OCI-LY7 (cell line): ENCODE data around the gene KRTAP9-3. TPM values are rescaled to one million over a fixed set of nuclear protein-coding genes. Genes with fewer than 3 reads are reported as not detected.
"Not testable (repeated sequence)": the region's sequence is repeated elsewhere in the genome, so short reads cannot be mapped to it uniquely, and the experiment has no call there.

Experiments used
- BruUV-seq: library from RNA; stranded (reverse); fragments of 400-500 nt; replicated peaks from 2 replicates; lab custom pipeline; 2021; lab: Mats Ljungman, UMichigan
- CTCF ChIA-PET: fragments of 300-600 bp; sonication (Branson Sonifier 250); formaldehyde crosslinking; loops from one replicate; lab custom pipeline; 2022; ENCODE audit warnings: antibody characterized with exemption; ENCODE audit not compliant: unreplicated experiment; lab: Charles Lee
- POLR2A ChIA-PET: fragments of 300-600 bp; sonication (Branson Sonifier 250); formaldehyde crosslinking; loops from one replicate; lab custom pipeline; 2022; ENCODE audit warnings: antibody characterized with exemption; lab: Charles Lee
- DNase-seq: peaks from one replicate; pipeline ENCODE4 v3.0.0-alpha.2; 2015; ENCODE audit warnings: low spot score
- H2AFZ ChIP-seq: fragments of 200-600 bp; sonication (generic), shearing (Covaris generic); 2 replicates; pipeline ENCODE4 v1.6.1; 2014; ENCODE audit warnings: mild to moderate bottlenecking, antibody characterized with exemption, low read length, moderate library complexity
- H3K27ac ChIP-seq: fragments of 200-600 bp; sonication (generic); 2 replicates; pipeline ENCODE4 v1.5.1; 2014; ENCODE audit warnings: mixed run types, low read depth, mild to moderate bottlenecking, moderate library complexity, low read length, inconsistent platforms; ENCODE audit not compliant: poor library complexity, severe bottlenecking
- H3K36me3 ChIP-seq: fragments of 200-600 bp; sonication (generic); 2 replicates; pipeline ENCODE4 v1.6.1; 2014; ENCODE audit warnings: mild to moderate bottlenecking, antibody characterized with exemption, low read length, moderate library complexity, mixed read lengths; ENCODE audit not compliant: insufficient read depth
- H3K4me1 ChIP-seq: fragments of 200-600 bp; sonication (generic); 2 replicates; pipeline ENCODE4 v1.5.1; 2014; ENCODE audit warnings: mild to moderate bottlenecking, low read length; ENCODE audit not compliant: insufficient read depth, poor library complexity, severe bottlenecking
- H3K4me2 ChIP-seq: fragments of 200-600 bp; sonication (generic); 2 replicates; pipeline ENCODE4 v1.6.1; 2014; ENCODE audit warnings: mild to moderate bottlenecking, low read length
- H3K4me3 ChIP-seq: fragments of 200-600 bp; sonication (generic); 2 replicates; pipeline ENCODE4 v1.5.1; 2014; ENCODE audit warnings: mild to moderate bottlenecking, low read depth, low read length; ENCODE audit not compliant: poor library complexity, severe bottlenecking
- H3K79me2 ChIP-seq: fragments of 200-600 bp; sonication (generic); 2 replicates; pipeline ENCODE4 v1.6.1; 2016; ENCODE audit warnings: low read depth, mild to moderate bottlenecking, low read length, moderate library complexity, mixed read lengths; ENCODE audit not compliant: insufficient read depth
- H3K9me2 ChIP-seq: fragments of 200-600 bp; sonication (generic); 2 replicates; pipeline ENCODE4 v1.6.1; 2016; ENCODE audit warnings: mild to moderate bottlenecking, low read length, mixed read lengths; ENCODE audit not compliant: insufficient read depth
- H3K9me3 ChIP-seq: fragments of 200-600 bp; sonication (generic); 2 replicates; pipeline ENCODE4 v1.6.1; 2014; ENCODE audit warnings: mild to moderate bottlenecking, mixed run types, low read length, mixed read lengths
- H4K20me1 ChIP-seq: fragments of 200-600 bp; sonication (generic); 2 replicates; pipeline ENCODE4 v1.6.1; 2014; ENCODE audit warnings: mild to moderate bottlenecking, antibody characterized with exemption, low read length, moderate library complexity, mixed read lengths; ENCODE audit not compliant: insufficient read depth
- EZH2phosphoT487 ChIP-seq: fragments of 200-600 bp; sonication (generic); IDR thresholded peaks from 2 replicates; pipeline ENCODE4 v1.6.1; 2018; ENCODE audit warnings: low read depth, borderline replicate concordance, mild to moderate bottlenecking, mixed run types, antibody characterized with exemption, low read length, moderate library complexity, mixed read lengths
- intact Hi-C: fragments of 100-400 bp; cut with micrococcal nuclease; formaldehyde crosslinking; loops from one replicate; pipeline ENCODE4 v1.10.0; 2022; ENCODE audit not compliant: unreplicated experiment
- total RNA-seq, 2 experiments: library from RNA; depleted of rRNA in 1 of 2; stranded (reverse); fragments of >200 nt in 1 of 2; shearing (Covaris generic) in 1 of 2; gene quantifications; 2 replicates each; pipeline ENCODE4 v1.2.3, GENCODE V29; 2014 to 2022
- TF ChIP-seq, protein P1 (sequence below): fragments of 200-600 bp; sonication (generic); conservative IDR thresholded peaks from 2 replicates; pipeline ENCODE4 v1.5.1; 2014; ENCODE audit warnings: mild to moderate bottlenecking, antibody characterized with exemption, low read length, moderate library complexity, mixed read lengths

KRTAP9-3 gene
- total RNA-seq, 2 experiments from 2014 or later = not detected

DNA sequence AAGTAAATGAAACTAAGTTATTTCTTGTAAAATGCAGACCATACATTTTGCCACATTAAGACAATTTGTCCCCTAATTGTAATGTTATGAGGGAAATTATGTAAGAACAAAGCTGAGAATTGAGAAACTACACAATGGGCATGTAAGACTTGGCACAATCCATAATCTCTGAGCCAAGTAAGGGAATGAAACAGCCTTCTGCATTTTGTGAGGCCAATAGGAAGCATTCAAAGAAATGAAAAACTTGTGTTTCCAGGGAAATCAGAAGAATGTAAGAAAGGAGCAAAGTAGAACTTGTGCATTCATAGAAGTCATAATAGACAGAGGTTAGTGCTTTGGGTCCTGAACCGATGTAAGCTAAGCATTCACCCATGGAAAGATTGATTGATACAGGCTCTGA lies 19.0 kb downstream of the KRTAP9-3 start:
- H3K9me2 ChIP-seq = no peaks in the 10 kb centered on the region
- TF ChIP-seq, protein P1, sequence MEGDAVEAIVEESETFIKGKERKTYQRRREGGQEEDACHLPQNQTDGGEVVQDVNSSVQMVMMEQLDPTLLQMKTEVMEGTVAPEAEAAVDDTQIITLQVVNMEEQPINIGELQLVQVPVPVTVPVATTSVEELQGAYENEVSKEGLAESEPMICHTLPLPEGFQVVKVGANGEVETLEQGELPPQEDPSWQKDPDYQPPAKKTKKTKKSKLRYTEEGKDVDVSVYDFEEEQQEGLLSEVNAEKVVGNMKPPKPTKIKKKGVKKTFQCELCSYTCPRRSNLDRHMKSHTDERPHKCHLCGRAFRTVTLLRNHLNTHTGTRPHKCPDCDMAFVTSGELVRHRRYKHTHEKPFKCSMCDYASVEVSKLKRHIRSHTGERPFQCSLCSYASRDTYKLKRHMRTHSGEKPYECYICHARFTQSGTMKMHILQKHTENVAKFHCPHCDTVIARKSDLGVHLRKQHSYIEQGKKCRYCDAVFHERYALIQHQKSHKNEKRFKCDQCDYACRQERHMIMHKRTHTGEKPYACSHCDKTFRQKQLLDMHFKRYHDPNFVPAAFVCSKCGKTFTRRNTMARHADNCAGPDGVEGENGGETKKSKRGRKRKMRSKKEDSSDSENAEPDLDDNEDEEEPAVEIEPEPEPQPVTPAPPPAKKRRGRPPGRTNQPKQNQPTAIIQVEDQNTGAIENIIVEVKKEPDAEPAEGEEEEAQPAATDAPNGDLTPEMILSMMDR = no peak
- TF ChIP-seq EZH2phosphoT487 = no peak
- H2AFZ ChIP-seq = no peak overlapping the region
- no TSS peak for BruUV-seq
- intact Hi-C loops = no loop called here
- no peak overlapping the region for H3K4me3 ChIP-seq
- H4K20me1 ChIP-seq = no peaks in the 10 kb centered on the region
- DNase-seq = no peak
- no peak overlapping the region for H3K4me2 ChIP-seq
- H3K27ac ChIP-seq = no peak overlapping the region
- no peaks in the 10 kb centered on the region for H3K4me1 ChIP-seq
- no peaks in the 10 kb centered on the region for H3K36me3 ChIP-seq
- no peaks in the 10 kb centered on the region for H3K9me3 ChIP-seq
- CTCF ChIA-PET = no interaction called here
- POLR2A ChIA-PET = interaction anchor here (0.6 kb wide), 2 partner anchors 225 to 364 kb away, joined by 3 read pairs; no protein-coding TSS in a partner anchor
- no peaks in the 10 kb centered on the region for H3K79me2 ChIP-seq

- Histone ChIP-seq H4K20me1 (no peaks in the 10 kb centered on the region), H3K9me2 (no peaks in the 10 kb centered on the region), H3K4me1 (no peaks in the 10 kb centered on the region), H3K36me3 (no peaks in the 10 kb centered on the region), H3K4me3 (no peak overlapping the region), H3K79me2 (no peaks in the 10 kb centered on the region), H3K9me3 (no peaks in the 10 kb centered on the region), H3K27ac (no peak overlapping the region), H2AFZ (no peak overlapping the region), H3K4me2 (no peak overlapping the region)
- BruUV-seq = no TSS peak
- POLR2A ChIA-PET = no interaction called here
- intact Hi-C loops = no loop called here
- TF ChIP-seq, protein P1 = no peak
- no peak for TF ChIP-seq EZH2phosphoT487
- DNase-seq = no peak
- CTCF ChIA-PET = no interaction called here
Measured at GRCh38 chr17:41254861-41255260, 22.6 kb downstream of the KRTAP9-3 start.

DNA sequence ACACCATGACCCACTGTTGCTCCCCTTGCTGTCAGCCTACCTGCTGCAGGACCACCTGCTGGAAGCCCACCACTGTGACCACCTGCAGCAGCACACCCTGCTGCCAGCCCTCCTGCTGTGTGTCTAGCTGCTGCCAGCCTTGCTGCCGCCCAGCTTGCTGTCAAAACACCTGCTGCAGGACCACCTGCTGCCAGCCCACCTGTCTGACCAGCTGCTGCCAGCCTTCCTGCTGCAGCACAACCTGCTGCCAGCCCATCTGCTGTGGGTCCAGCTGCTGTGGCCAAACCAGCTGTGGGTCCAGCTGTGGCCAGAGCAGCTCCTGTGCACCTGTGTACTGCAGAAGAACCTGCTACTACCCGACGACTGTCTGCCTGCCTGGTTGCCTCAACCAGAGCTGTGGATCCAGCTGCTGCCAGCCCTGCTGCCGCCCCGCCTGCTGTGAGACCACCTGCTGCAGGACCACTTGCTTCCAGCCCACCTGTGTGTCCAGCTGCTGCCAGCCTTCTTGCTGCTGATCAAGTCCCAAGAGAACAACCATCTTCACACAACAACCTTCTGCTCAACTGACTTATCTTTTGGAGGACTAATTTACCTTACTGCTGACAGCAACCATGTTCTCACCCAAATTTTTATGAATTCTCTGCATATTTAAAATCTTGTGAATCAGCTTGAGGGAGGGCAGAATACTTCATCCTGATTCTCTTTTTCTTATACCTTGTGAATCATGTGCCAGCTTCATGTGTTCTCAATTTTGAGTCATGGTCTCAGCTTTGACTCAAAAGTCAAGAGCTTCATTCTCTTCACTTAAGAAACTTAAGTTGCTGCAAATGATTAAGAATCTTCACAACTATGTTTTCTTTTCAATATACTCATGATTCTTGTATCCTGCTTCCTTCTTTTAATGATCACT lies 23.4 kb downstream of the KRTAP9-3 start, which contains the start of gene KRTAP9-9:
KRTAP9-9 (plus strand) TSS at position 4 of the 910 bp plus-strand sequence.
- H3K79me2 ChIP-seq, H3K4me2 ChIP-seq, H3K9me3 ChIP-seq, H3K27ac ChIP-seq, intact Hi-C loops, CTCF ChIA-PET, DNase-seq, H3K9me2 ChIP-seq, H3K4me3 ChIP-seq, H2AFZ ChIP-seq, H3K4me1 ChIP-seq, H3K36me3 ChIP-seq, H4K20me1 ChIP-seq, BruUV-seq: not testable (repeated sequence)
- POLR2A ChIA-PET = interaction anchor here (0.6 kb wide), 2 partner anchors 55 to 1689 kb away, joined by 3 read pairs; no protein-coding TSS in a partner anchor
